NOMO-1 treated with dmso at 0.1 percent for 144 hours (cell line): ENCODE data around the gene CXCR6.

Experiments used
- DNase-seq: peaks from one replicate; lab custom pipeline; 2025; ENCODE audit not compliant: unreplicated experiment; lab: John Stamatoyannopoulos, UW

The CXCR6 gene

GRCh38 chr3:45966950-45967640, 23.8 kb downstream of the CXCR6 start:
- DNase-seq: no peak

- no peak for DNase-seq
Measured at GRCh38 chr3:45967724-45968123, 24.5 kb downstream of the CXCR6 start.

GRCh38 chr3:45968149-45968548, 24.9 kb downstream of the CXCR6 start:
- no peak for DNase-seq

- no peak for DNase-seq
Measured at GRCh38 chr3:45968706-45969105, 25.4 kb downstream of the CXCR6 start.

GRCh38 chr3:45969116-45969515, 25.9 kb downstream of the CXCR6 start:
- no peak for DNase-seq

GRCh38 chr3:45969953-45970352, 26.7 kb downstream of the CXCR6 start:
- no peak for DNase-seq

- DNase-seq: peak; percentile 97
Measured at GRCh38 chr3:45972534-45973402, 29.5 kb downstream of the CXCR6 start.

- DNase-seq: no peak
Measured at GRCh38 chr3:45974686-45975085, 31.4 kb downstream of the CXCR6 start.

GRCh38 chr3:45975686-45976085, 32.4 kb downstream of the CXCR6 start:
- no peak for DNase-seq

- DNase-seq: no peak
Measured at GRCh38 chr3:45976191-45977091, 33.2 kb downstream of the CXCR6 start.

- DNase-seq: no peak
Measured at GRCh38 chr3:45978006-45978761, 34.9 kb downstream of the CXCR6 start.

GRCh38 chr3:45979378-45979777, 36.1 kb downstream of the CXCR6 start:
- peak; percentile 57 for DNase-seq

GRCh38 chr3:45980229-45980813, 37.1 kb downstream of the CXCR6 start:
- DNase-seq: no peak

- no peak for DNase-seq
Measured at GRCh38 chr3:45980819-45981218, 37.6 kb downstream of the CXCR6 start.

GRCh38 chr3:45981346-45982074, 38.2 kb downstream of the CXCR6 start:
- no peak for DNase-seq

GRCh38 chr3:45983770-45984169, 40.5 kb downstream of the CXCR6 start:
- DNase-seq: no peak

GRCh38 chr3:45984331-45985312, 41.4 kb downstream of the CXCR6 start:
- DNase-seq: no peak

GRCh38 chr3:45985532-45986302, 42.5 kb downstream of the CXCR6 start:
- DNase-seq: no peak
